GM10266 (cell line): ENCODE measurements around the gene DSCAML1.

Experiments
- DNase-seq: peaks from one replicate; pipeline ENCODE4 v3.0.0; 2012; ENCODE audit errors: extremely low spot score
- TF ChIP-seq, protein P1 (sequence below): IDR thresholded peaks from 2 replicates; pipeline ENCODE4 v1.5.1; 2012; ENCODE audit warnings: mild to moderate bottlenecking, low read depth; ENCODE audit not compliant: control insufficient read depth, insufficient read depth; ENCODE audit errors: missing control alignments

Gene DSCAML1

DNA sequence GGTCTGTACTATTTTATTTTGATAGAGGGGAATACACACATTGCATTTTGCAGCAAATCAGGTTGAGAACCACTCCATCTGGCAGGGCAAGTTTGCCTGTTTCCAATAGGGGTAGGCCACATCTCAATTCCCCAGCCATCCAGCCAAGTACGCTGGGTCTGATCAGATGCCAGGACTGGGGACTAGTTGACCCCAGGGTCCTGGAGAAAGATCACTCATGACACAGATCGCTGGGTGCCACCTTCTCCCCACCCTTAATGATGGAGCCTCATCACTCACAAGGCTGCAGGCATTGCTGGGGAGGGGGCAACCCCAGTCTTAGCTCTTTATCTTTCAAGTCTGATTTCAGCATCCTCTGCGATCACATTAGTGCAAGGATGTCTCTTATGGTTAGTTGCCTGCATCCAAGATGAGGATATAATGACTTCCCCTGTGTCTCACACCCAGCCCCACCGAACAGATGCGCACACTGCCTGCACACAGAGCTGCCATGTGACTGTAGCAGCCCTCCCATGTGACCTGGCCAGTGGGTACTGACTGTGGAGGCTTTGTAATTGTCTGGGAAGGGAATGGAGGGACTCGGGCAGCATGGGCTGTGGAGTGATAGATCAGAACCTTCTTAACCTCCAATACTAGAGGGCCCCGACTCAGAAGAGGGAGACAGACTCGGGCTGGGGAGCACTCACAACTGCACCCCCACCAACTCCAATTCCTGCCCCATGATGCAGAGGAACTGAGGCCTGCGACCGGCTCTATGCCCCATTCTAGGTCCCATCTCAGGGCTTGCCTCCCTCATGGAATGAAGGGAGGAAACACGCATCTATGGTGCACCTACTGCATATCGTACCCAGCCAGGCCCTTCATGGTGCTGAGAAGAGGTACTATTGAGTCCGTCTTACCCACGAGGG, 155.8 kb downstream of the DSCAML1 start:
- no peak for DNase-seq

DNA sequence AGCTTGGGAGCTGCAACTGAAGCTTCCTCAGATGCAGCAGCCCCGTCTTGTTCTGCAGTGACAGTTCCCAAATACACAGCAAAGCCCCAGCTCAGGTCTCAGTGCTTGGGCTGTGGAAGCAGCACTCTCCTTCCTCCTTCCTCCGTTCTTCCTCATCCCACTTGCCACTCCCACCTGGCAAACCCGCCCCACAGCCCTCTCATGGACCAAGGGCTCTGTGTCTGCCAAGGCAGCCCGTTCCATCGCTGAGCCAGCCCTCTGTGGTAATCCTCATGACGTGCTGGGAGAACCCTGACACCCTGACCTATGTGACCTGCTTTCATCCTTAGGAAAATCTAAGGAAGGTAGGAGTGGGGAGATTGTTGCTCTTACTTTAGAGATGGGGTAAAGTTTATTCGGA, 157.0 kb downstream of the DSCAML1 start:
- DNase-seq: no peak
- TF ChIP-seq, protein P1, sequence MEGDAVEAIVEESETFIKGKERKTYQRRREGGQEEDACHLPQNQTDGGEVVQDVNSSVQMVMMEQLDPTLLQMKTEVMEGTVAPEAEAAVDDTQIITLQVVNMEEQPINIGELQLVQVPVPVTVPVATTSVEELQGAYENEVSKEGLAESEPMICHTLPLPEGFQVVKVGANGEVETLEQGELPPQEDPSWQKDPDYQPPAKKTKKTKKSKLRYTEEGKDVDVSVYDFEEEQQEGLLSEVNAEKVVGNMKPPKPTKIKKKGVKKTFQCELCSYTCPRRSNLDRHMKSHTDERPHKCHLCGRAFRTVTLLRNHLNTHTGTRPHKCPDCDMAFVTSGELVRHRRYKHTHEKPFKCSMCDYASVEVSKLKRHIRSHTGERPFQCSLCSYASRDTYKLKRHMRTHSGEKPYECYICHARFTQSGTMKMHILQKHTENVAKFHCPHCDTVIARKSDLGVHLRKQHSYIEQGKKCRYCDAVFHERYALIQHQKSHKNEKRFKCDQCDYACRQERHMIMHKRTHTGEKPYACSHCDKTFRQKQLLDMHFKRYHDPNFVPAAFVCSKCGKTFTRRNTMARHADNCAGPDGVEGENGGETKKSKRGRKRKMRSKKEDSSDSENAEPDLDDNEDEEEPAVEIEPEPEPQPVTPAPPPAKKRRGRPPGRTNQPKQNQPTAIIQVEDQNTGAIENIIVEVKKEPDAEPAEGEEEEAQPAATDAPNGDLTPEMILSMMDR: no peak

More for the DNA sequence above, 155.8 kb downstream of the DSCAML1 start:
- TF ChIP-seq, protein P1: no peak

DNA sequence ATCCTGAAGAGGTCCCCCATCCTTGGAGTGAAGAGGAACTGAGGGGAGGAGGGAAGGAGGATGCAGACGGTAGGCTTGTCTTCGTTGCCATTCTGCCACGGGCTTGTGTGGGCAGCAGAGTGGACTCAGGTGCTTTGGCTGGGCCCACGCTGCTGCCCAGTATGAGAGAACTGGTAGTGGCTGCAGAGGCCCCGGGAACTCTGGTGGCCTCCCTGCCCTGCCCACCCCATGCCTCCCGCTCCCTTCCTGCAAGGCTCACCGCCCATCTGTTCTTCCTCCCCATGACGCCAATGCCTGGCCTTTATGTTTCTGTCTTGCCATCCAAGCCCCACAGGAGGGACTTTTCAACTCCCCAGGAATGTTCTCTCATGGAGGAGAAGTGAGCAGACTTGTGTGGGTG, 157.4 kb downstream of the DSCAML1 start:
- TF ChIP-seq, protein P1: no peak
- no peak for DNase-seq

DNA sequence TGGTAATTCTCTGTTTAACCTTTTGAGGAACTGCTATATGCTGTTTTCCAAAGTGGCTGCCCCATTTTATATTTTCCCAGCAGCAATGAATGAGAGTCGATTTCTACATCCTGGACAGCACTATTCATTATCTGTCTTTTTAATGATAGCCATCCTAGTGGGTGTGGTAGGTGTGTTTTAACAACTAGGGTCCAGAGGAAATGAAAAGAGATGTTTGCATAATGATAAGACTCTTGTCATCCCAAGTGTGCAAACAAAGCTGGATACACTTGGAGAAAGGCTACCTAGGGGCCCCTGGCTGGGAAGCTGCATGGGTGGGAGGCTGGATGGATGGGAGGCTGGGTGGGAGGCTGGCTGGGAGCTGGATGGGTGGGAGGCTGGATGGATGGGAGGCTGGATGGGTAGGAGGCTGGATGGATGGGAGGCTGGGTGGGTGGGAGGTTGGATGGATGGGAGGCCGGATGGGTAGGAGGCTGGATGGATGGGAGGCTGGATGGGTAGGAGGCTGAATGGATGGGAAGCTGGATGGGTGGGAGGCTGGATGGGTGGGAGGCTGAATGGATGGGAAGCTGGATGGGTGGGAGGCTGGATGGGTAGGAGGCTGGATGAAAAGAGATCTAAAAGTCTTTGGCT, 158.0 kb downstream of the DSCAML1 start:
- TF ChIP-seq, protein P1: no peak
- DNase-seq: no peak

DNA sequence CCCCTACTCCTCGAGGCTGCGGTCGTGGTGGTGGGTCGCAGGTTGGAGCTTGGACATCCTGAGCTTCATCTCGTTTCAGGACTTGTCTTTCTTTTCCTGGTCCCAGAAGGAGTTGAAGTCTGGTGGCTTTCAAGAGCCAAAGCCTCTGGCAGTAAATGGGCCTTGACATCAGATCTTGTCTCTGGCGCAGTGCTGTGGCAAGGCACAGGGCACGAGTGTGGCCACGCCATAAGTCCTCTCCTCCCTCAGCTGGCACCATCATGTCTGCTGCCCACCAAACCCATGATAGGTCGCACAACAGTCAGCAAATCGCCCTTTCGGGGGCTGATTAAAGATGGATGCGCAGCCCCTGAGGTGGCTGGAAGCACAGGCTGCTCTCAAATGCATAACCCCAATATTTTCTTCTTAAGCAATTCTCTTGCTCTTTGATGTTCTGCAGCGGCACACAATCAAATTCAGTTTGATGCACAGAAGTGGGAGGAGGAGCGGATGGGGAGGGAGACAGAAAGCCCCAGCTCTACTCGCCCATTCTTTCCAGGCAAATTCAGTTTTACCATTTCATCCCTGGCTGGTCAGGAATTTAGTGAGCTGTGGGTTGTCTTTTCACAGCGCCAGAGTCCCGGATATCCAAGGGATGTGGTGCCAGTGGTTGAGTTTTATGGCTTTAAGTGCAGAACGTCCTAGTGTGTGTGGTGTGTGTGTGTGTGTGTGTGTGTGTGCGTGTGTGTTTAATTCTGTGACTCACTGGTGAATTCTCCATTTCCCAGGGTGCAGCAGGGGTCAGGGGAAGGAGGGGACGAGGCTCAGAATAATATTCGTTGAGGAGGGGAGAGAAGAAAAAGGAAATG, 162.0 kb downstream of the DSCAML1 start:
- TF ChIP-seq, protein P1: no peak
- DNase-seq: no peak

DNA sequence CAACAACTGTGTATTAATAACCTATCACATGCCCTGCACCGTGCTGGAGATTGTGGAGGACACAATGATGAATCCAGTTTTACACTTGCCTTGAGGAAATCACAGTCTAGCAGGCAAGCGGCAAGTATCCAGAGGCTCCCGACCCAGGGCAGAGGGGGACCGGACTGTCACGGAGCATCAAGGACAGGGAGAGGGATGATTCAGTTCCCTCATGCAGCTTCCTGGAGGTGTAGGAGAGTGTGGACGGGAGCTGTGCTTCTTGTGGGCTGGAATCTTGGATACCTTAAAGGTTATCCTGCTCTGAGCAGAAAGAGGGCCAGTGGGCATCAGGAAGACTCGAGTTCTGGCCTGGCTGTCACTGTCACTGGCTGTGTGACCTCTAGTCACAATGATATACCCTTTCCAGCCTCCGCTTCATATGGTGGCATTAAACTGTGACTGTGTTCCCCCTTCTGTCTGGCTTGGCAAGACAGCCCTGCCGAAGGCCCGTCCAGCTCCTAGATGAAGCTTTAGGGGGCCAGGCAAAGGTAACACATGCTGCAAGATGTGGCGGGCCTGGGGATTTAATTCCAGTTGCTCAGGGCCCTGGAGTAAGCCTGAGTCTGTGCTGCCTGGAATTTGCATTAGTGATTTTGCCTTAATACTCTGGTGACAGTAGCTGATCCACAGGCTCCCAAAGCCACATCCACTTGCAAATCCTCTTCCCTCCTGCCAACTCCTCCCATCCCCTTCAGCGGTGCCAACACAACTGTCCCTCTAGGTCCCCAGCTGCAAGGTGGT, 162.8 kb downstream of the DSCAML1 start:
- TF ChIP-seq, protein P1: no peak
- DNase-seq: no peak
